Gastroesophageal sphincter (tissue), 3 donors: Measurements from ENCODE around the gene ADIRF.

Experiments
- CTCF ChIP-seq, 4 experiments: fragments of 200-600 bp in 2 of 4; fragments of 450-650 bp in 2 of 4; sonication (generic) in 1 of 4; IDR thresholded peaks; one replicate each; pipeline ENCODE4 v1.5.1; 2017 to 2019; ENCODE audit warnings: antibody characterized with exemption in 4 of 4, mild to moderate bottlenecking in 2 of 4, moderate library complexity in 2 of 4
- EP300 ChIP-seq: sonication (generic); formaldehyde crosslinking; IDR thresholded peaks from one replicate; pipeline ENCODE4 v1.6.1; 2017; ENCODE audit warnings: antibody characterized with exemption, mild to moderate bottlenecking
- POLR2A ChIP-seq, 2 donors: fragments of 450-650 bp; IDR thresholded peaks; one replicate each; pipeline ENCODE4 v1.6.1; 2017; ENCODE audit warnings: antibody characterized with exemption in 2 of 2, mild to moderate bottlenecking in 2 of 2, moderate library complexity in 1 of 2
- POLR2AphosphoS5 ChIP-seq: sonication (generic); formaldehyde crosslinking; IDR thresholded peaks from one replicate; pipeline ENCODE4 v1.6.1; 2017; ENCODE audit warnings: antibody characterized with exemption

DNA sequence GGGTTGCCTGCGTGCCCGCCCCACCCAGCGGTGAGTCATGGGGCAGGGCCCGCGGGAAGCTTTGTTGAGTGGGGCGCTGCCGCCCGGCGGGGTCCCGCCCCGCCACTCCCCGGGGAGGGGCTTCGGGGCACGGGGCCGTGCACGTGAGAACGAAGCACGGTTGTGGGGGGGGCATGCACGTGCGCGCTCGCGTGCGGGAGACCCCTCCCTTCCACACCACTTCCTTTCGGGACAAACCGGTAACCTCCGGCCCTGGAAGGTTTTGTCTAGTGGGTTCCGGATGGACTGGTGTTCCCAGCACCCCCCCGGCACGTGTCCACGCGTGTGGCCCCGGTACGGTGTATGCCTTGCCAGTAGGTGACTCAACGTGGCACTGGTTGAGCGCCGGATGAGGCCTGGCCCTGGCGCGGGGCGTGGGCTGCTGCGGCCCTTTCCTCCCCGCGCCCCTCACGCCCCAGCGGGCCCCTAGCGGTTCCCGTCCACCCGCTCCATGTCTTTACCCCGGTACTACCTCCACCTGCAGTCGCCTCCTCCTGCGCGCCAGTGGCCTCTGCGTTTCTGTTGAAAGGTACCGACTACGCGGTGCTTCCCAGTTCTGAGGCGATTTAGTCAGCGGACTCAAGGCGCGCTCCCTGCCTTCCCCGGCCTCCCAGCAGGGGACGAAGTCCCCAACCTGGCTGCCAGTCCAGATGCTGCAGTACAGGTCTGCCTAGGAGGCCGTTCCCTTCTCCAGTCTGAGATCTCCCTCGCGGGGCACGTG lies 3.1 kb downstream of the ADIRF start:
- TF ChIP-seq POLR2A (IDR thresholded peaks at IDR 0.05) = no peak
- peak in 2 of 4 experiments; percentile 30 to 31 for TF ChIP-seq CTCF (IDR thresholded peaks at IDR 0.05)
- TF ChIP-seq EP300 = peak; percentile 70
- peak; percentile 97 for TF ChIP-seq POLR2AphosphoS5
